D341Med (cell line): ENCODE results near the gene FOXD4.
"Not testable (repeated sequence)": the region's sequence is repeated elsewhere in the genome, so short reads cannot be mapped to it uniquely, and the experiment has no call there.

Source experiments
- DNase-seq: peaks from one replicate; pipeline ENCODE4 v3.0.0; 2012; ENCODE audit warnings: low spot score

Gene FOXD4

DNA sequence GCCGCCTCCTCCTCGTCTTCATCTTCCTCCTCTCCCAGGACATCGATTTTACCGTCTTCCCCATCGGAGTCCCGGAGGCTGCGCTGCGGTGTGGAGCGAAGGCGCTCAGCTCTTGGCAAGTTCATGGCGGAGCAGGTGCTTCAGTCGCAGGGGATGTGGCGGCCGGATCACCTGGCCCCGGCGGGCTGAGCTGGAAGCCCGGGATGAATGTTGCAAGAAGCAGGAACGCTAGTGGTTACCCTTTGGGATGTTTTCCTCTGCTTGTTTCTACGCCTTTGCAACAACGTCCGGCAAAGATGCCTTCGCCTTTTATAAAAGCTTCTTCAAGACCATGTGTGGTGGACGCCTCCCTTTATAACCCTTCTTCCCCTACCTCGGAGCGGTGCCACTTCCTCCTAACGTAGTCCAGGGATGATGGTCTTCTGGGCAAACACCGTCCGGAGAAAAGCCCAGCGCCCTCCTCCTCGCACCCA, at the start of gene FOXD4:
Gene FOXD4 (minus strand): TSS at position 423 of the 473 bp plus-strand sequence. CDS start 298 bp downstream, at position 125.
- not testable (repeated sequence) for DNase-seq

DNA sequence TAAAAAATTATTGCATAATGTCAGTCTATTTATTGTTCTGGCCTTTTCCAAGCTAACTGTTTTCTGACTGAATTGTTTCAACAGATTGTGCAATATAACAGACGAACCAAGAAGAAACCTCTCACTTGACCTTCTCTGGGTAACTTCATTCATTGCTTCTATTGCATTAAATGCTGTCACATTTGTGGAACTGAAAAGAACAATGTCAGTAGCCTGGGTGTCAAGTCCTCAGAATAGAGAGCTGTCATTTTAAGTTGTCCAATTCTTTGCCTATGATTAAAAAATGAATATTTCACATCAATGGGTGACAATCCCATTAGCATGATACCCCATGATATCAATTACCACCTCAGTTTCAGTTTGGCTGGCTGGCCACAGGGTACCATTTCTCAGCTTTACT, 41.7 kb upstream of the FOXD4 start:
- DNase-seq: not testable (repeated sequence)

DNA sequence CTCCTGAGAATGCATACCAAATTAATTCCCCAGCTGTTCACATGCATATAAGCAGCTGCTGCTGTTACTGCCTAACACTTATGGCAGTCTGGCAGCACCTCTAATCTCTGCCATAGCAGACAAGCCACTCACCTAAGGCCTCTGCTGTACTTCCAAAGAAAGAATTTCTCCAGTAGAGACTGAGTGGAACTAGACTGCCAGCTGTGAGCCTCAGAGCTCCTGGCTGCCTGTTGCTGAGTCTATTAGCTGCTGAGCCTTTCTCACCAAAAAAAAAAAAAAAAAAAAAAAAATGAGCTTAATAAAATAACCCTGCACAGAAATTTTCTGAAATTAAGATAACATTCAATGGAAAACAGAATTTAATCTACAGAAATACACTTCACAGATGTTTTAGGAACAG, 33.0 kb upstream of the FOXD4 start:
- not testable (repeated sequence) for DNase-seq

DNA sequence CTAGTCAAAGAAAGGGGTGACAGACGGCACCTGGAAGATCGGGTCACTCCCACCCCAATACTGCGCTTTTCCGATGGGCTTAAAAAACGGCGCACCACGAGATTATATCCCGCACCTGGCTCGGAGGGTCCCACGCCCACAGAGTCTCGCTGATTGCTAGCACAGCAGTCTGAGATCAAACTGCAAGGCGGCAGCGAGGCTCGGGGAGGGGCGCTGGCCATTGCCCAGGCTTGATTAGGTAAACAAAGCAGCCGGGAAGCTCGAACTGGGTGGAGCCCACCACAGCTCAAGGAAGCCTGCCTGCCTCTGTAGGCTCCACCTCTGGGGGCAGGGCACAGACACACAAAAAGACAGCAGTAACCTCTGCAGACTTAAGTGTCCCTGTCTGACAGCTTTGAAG, 21.7 kb upstream of the FOXD4 start:
- DNase-seq: not testable (repeated sequence)

DNA sequence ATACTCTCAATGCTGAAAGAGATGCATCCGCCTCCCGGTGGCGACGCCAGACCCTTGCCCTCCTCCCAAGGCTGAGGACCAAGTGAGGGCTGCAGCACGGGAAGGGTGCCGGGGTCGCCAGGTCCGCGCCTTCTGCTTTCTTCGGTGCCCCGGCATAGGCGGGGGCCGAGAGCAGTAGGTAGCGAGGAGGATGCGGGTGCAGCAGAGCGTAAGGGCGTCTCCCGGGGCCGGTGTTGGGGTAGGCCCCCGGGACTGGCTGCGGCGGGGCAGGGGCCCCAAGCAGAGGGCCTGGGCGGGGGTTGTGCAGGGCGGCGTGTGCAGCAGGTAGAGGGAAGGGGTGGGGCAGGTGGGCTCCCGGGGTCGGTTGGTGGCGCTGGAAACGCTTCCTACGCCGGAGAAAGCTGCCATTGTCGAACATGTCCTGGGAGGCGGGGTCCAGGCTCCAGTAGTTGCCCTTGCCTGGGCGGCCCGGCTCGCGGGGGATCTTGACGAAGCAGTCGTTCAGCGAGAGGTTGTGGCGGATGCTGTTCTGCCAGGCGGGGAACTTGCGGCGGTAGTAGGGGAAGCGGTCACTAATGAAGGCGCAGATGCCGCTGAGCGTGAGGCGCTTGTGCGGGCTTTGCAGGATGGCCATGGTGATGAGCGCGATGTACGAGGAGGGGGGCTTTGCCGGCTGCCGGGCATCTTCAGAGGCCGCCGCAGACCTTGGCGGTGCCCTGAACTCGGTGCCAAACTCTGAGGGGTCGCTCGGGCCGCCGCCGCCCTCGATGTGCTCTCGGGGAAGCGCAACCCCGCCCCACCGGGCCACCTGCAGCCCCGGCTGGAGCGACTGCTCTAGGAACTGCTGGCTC, 848 bp downstream of the FOXD4 start:
- DNase-seq: not testable (repeated sequence)

DNA sequence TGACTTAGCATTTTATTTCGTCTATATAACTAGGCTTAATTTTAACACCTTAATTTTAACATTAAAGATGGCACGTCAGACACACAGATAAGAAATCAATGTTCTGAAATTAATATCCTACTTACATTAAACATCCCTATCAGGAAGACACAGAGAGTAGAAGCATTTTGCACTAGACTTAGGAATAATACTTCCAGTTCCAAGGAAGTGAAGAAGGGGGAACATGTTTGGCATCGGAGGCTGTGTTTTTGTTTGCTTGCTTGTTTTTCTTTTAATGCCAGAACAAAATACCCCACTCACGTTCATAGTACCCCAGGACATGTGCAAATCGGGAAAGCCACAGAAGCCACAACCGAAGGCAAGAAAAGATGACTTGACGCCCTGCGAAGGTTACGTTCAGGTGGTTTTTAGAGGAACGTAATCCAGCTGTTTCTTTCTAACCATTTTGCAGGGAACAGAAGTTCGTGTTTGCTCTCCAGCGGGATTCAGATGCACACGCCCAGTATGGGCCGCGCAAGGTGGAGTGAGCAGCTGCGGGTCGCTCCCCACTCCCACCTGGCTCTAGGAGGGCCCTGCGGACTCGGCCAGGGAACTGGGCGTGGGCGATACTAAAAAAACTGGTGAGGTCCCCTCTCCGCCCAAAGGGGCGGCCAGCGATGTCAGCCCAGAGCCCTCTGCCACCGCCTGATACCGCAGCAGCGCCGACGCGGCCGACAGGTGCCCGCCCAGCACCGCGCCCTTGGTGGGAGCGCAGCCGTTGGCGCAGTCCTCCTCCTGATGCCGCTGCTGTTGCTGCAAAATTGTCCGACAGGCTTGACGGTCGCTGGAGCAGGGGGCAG, 1.8 kb downstream of the FOXD4 start:
- DNase-seq: not testable (repeated sequence)

DNA sequence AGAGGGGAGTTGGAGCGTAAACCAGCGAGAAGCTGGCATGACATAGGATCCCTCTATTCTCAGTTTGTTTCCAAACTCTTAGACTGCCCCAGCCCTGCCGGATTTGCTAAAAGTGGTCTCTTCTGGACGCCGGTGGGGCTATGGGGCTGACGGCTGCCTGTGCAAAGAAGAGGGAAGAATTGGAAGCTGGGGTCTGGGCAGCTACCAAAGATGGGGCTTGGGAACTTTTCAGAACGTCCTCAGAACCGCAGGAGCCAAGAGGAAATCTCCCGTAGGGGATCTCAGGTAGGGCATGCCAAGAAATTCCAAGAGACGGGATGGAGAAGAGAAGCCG, 3.1 kb downstream of the FOXD4 start:
- DNase-seq: not testable (repeated sequence)

DNA sequence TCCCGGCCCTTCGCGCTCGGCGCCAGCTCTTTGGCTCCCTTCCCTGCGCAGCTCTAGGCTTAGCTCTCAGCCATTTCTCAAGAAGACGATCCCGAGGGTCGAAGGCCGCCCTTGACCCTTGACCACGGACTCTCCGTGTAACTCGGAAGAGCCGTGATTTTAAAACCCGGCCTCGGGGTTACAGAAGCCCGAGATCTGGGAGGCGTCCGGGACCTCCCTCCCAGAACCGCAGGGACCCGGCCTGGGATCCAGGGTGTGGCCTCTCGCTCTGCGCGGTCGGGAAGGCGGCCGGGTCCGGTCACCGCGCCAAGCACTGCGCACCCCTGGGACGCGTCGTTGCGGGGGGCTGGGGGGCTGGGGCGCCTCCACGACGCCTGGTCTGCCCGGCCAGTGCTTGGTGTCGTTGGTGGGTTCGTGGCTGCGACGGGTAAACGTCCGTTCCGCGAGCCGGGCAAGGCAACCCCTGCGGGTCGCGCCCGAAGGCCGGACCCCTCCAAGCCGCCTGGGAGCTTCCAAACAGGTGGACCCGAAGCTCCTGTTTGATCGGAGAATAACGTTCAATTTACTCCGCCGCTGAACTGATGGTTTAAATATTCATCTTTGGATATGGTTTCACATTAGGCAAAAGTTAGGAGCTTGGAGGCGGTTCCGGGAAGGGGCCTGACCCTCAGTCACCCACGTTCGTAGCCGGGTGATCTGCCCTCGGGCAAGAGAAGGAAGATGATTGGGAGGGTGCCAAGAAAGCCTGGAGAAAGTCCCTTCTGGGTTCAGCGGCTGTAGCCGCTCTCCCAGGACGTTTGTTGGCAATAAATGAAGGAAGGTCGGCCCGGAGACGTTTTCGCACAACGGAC, 3.7 kb downstream of the FOXD4 start:
- not testable (repeated sequence) for DNase-seq

DNA sequence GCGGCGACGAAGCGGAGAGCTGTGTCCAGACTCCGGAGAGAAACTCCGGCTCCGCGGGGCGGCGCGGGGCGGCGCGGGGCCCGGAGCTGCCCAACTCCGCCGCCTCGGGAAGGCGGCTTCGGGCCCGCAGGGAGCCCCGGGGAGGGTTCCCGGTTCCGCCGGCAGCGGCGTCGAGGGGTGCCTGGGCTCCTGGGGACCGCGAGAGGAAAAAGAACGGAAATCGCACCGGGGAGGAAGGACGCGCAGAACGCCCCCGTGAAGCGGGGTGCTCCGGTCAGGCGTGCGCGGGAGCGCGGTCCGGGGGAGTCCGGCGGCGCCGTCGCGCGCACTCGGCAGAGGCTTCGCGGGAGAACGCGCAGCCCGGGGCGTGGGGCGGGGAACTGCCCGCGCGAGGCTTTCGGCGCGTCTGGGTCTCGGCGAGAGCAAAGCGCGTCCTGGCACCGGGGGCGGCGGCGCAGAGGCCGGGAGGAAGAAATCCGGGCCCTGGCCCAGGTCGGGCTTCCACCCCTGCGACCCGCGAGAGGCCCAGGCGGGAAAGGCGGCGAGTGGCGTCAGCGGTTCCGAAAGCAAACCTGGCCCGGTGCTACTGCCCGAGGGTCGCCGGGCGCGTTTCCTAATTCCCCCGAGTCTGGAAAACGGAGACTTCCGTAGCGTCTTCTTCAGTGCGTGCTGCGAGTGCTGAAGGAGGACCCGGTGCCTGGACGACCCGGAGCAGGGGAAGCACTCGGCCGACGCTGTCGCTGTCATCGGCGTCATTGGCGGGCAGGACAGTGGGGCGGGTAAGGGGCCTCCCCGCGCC, 4.5 kb downstream of the FOXD4 start:
- DNase-seq: peak; percentile 65

DNA sequence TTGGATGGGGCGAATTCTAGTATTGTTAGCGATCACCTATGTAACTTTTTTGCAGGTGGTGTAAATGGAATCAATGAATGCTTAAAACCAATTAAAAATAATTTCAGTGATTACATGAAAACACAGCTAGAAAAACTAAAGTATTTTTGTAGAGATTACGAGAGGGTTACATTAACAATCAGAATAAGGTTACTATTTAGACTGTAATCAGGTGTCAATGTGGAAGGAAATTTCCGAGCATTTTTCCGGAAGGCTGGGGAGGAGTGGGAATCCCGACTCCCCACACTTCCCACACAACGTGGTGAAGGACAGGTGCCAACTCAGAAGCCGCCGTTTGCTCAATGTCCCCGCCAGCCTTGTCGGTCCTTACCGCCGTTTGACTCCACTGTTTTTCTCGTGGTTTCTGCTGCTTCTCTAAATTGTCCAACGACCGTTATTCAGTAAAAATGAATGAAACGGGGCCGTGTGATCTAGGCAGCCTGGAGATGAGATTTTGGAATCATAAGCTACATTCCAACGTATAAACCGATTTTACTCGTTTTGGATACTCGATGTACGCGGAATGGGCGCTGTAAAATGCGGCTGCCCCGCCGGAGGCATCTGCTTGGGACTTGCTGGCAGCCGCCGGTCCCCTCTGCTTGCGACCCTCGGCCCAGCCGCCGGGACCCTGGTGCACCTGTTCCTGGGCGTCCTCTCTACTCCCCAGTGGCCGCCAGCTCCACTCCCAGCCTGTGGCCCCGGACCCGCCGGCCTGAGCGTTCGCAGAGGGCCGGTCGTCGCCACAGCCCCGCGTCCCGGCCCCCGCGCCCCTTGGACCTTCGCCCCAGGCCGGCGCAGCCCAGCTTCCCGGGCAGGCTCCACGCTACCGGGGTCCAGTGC, 5.4 kb downstream of the FOXD4 start:
- DNase-seq: not testable (repeated sequence)

DNA sequence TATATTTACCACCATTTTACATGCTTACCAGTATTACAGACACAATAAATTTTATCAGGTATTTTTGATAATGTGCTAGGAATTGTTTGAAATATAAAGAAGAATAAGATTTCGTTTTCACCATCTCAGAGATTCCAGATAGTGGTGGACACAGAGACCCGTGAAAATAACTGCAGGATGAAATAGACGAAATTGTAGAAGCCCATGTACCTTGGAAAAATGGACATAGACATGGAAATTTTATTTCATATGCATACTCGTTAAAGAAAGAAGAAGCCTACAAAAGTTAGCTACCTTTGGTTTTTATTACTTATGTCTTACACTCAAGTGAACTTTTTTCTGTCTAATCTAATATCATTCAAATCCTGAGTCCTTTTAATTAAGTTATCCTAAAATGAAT, 7.5 kb downstream of the FOXD4 start:
- DNase-seq: not testable (repeated sequence)

DNA sequence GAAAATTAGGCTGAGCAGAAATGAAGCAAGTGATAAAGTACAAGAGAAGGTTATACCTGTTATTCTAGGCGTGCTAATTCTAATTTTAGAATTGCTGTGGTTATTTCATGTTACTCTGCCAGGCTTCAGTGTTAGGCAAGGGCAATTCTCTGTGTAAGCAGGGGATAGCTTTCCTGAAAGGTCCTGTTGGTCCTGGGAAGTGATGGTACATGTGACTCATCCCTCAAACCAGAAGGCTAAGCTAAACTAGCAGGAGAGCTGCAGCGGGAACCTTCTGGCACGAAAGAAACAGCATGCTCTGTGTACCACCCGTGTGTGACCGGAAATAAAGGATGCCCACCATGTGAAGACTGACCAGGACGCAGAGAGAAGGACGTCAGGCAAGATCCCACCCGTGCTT, 8.7 kb downstream of the FOXD4 start:
- DNase-seq: not testable (repeated sequence)

DNA sequence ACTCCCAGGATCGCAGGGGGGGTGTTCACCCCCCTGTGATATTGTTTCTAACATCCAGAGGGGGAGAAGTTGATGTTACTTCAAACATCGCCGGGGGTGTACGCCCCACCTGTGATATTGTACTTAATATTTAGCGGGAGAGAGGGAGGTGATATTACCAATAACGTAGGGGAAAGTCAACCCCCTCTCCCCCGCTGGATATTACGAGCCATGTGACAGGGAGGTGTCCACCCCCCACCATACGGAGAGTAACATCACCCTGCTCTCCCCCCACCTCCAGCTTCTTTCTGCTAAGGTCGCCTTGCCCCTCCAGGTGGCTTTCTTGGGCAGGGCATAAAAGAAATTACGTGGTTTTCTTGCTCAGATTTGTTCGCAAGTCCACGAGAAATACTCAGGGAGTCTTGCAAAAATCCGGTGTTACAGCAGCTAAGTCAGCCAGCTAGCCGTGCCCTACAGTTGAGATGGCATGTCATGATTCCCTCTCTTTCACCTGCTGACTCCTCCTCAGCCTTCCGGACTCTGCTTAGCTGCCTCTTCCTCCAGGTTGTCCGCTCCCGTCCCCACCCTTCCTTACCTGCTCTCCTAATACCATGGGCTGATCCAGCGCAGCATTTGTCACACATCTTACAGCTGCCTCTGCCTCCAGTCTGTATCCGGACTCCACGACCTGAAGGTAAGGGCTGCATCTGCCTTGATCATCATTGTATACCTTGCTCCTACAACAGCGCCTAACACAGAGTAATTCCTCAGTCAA, 9.3 kb downstream of the FOXD4 start:
- not testable (repeated sequence) for DNase-seq

DNA sequence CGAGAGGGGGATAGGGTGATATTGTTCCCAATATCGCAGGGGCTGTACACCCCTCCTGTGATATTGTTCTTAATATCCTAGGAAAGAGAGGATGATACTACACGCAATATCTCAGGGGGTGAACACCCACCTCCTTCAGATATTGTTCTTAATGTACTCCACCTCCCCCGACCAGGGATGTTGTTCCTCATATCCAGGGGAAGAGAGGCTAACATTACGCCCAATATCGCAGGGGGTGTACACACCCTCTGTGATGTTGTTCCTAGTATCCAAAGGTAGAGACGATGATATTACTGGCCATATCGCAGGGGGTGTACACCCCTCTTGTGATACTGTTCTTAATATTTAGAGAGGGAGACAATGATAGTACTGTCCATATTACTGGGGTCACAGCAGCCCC, 12.2 kb downstream of the FOXD4 start:
- DNase-seq: not testable (repeated sequence)

DNA sequence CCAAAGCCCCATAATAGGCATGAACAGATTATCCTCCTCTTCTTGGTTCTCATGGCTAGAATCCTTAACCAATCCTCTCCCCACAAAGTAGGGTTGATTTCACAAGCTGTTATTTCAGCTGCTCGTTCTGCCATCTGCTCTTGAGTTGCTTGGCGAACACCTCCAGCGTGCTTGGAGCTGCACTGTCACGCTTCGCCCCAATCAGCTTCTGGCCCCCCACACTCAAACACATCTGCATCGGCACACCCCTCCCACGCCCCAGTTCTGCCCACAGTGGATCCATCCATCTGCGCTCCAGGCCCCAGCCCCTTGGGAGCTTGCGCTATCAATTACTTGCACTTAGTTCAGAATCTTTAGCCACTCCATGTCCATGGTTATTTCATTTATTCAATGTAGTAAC, 17.8 kb downstream of the FOXD4 start:
- DNase-seq: not testable (repeated sequence)

DNA sequence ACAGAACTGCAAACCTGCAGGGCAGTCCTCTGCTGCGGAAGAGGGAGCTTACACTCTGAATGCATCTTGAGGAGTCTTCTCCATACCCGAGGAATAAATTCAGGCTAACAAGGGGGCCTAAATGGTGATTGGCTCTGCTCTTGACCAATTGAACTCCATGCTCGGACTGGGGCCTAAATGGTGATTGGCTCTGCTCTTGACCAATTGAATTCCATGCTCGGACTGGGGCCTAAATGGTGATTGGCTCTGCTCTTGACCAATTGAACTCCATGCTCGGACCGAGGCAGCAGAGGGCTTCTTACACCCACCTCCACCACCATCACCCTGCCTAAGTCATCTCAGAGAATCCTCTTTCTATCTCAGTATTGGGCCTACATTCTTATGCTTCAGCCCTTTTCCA, 18.4 kb downstream of the FOXD4 start:
- DNase-seq: not testable (repeated sequence)

DNA sequence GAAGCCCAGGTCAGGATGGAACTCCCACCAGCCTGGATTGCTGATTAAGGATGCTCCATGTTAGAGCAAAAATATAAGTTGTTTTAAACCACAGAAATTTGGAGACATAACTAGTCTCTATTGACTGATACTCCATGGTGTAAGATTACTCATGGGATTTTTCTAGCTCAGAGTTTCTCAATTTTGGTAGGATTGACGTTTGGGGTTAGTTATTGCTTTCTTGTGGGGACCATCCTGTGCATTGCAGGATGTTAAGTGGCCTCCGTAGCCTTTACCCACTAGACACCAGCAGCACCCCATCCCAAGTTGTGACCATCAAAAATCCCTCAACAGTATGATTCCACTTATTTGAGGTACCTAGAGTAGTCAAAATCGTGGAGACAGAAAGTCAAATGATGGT, 19.4 kb downstream of the FOXD4 start:
- DNase-seq: not testable (repeated sequence)

DNA sequence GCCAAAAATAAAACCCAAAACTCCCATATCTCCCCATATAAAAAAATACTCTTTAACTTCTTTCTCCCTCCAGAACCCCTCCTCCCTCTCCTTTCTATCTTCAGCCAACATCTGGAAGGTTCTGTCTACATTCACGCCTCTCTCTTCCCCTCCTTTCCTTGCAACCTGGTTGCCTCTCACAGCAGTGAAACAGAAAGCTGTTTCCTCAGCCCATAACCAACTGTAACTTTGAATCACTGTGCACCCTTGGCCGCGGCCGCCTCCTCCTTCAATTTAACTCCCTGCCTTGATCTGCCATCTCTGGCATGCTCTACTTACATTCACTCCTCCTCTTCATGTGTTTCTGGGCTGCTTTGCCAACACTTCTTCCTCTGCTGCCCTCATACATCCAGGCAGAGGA, 23.2 kb downstream of the FOXD4 start:
- not testable (repeated sequence) for DNase-seq

DNA sequence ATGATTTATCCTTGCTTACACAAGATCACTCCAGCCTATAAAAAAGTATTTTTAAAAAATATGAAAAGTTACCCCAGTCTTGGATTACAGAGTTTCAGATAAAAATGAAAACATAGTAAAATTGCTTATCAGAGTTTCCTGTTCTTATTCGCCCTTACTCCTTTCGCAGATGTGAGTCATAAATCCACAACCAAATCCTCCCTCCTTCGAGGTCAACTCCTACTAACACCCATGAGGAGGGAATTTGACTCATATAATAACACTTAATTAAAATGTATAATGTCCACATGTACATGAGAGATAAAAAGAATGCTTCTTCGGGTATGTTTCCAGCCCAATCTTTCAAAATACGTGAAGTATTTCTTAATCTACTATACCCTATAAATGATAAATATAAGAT, 23.9 kb downstream of the FOXD4 start:
- not testable (repeated sequence) for DNase-seq
